Muscle of back (tissue), 11 donors: Measurements from ENCODE around the gene TESK2. TPM values are rescaled to one million over a fixed set of nuclear protein-coding genes. Genes with fewer than 3 reads are reported as not detected.
A peak's percentile ranks its signal among the peaks of the same experiment; 100 is the strongest.

Experiments used
- DNase-seq, 3 donors: peaks; one replicate each; pipeline versions ENCODE4 v3.0.0 to v3.0.0-alpha.2; 2013
- polyA plus RNA-seq, 10 donors: library from polyadenylated mRNA; unstranded; fragments of 120-200 nt; gene quantifications; one replicate each; pipeline ENCODE4 v1.2.1, GENCODE V29; 2013; ENCODE audit not compliant: insufficient read length in 10 of 10

The TESK2 gene
- polyA plus RNA-seq, 10 donors: 1.5 to 2.7 (median 1.9) TPM

DNA sequence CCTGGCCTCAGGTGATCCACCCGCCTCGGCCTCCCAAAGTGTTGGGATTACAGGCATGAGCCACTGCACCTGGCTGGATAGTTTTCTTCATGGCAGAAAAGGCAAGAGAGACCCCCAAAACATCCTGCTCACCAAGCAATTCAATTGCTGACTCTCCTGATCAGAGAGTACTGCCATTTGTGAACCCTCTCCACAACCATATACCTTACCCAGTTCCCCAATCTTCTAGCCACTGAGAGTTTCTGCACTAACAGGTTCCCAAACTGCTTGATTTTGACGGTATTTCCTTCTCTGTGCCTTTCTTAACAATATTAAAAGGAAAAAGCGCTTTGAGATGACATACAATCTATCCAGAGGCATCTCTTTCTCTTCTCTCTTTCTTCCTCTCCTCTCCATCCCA is 110.8 kb downstream of the TESK2 start:
- DNase-seq: no peak

DNA sequence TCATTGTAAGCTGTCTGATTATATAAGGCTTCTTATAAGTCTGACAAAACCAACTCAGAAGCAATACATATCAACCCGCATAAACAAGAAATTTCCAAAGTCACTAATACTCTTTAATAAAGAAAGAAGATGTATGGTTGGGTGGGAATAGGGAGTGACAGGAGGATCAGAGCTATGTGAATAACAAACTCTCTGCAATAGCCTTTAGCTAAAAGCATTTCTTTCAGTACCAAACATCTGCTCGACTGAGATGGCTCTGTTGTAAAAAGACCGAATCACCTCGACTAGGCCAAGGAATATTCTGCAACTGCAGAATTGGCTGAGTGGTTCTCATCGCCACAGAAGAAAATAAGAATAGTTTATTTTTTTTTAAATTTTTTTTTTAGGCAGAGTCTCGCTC is 111.4 kb downstream of the TESK2 start:
- no peak for DNase-seq

DNA sequence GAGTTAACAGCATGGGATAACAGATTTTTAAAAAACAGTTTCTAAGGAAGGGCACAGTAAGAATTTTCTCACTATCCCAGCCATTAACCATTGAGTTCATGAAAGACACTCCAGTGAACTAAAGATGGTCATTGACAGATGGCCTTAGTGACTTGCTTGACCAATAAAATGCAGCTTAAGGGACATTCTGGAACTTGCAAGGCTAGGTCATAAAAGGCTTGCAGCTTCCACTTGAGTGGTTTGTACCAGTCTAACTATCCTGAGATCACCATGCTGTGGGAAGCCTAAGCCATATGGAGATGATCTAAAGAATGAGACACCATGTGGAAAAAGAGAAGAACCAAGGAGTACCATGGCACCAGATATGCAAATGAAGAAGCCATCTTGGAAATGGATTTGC is 112.8 kb downstream of the TESK2 start:
- no peak for DNase-seq

DNA sequence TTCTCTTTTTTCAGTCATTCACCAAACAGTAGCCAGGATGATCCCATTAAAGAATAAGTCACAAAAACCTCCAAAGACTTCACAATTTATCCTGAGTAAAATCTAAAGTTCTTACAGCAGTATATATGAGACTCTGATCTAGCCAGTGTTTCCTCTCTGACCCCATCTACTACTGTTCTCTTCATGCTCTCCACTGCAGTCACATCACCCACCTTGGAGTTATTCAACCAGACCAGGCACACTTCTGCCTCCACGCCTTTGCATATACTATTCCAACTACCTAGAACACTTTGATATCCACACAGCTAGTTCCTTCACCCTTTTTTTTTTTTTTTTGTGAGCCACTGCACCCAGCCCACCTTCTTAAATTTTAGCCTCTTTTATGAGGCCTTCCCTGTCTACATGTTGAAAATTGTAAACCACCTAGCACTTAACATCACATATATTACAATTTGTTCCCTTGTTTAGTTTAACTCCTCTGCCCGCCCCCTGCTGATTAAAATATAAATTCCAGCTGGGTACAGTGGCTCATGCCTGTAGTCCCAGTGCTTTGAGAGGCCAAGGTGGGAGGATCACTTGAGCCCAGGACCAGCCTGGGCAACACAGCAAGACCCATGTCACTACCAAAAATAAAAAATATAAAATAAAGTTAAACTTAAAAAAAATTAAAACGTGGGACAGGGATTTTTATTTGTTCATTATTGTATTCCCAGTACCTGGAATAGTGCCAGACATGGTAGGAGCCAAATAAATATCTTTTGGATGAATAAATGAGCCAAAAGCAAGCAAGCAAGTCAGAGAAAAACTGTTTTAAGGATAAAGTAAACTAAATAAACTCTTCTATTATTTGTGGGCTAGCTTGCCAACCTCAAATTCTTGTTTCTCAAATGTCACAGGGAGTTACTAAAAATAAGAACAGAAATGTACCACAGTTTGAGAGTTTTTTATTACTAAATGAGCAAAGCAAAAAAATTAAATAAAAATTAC is 115.6 kb downstream of the TESK2 start:
- peak in 2 of 3 donors; percentile 20 to 44 for DNase-seq

DNA sequence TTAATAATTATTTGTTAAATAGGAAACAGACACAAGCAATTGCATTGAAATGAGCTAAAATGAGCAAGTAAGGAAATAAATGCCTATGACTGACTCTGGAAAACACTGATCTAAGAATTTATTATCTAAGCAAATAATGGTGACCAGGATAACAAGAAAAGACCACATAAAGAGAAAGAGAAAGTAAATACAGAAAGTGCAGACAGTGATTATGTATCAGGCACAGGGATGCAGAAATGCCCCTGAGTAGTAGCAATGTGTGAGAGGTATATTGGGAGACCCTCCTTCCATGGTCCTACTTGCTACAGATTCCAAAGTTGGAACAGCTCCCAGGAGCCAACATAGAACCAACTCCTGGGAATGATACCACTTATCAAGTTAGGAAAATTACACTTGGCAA is 117.4 kb downstream of the TESK2 start:
- no peak for DNase-seq

DNA sequence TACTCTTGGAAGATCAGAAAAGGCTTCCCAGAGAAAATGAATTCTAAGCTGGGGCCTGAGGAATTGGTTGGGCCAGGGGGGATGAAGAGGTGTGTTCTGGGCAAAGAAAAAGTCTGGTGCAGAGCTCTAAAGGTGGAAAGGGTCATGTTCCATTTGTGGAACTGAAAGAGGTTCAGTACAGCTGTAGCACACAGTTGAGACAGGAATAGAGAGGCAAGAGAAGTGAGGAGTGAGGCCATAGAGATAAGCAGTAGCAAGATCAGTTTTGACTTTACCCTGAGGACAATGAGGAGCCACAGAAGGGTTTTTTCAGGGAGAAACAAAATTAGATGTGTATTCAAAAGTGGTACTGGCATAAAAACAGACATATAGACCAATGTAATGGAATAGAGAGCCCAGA is 120.4 kb downstream of the TESK2 start:
- no peak for DNase-seq

DNA sequence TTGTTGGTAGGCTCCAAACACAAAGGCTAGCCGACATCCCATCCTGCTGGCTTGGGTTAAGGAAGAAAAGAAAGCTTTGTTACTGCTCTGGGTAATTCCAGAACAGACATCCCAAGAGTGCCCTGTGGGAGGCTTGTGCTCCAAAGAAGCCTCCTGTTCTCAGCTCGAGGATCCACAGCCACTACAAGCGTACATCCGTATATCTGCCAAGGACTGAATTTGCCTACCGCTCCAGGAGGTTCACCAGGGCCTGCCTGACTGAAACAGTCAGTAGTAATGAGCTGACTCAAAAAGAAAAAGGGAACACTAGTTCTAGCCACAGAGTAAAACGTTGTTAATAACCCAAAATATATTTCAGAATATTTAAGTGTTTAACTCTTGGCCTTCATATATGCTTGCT is 125.9 kb downstream of the TESK2 start:
- DNase-seq: no peak

DNA sequence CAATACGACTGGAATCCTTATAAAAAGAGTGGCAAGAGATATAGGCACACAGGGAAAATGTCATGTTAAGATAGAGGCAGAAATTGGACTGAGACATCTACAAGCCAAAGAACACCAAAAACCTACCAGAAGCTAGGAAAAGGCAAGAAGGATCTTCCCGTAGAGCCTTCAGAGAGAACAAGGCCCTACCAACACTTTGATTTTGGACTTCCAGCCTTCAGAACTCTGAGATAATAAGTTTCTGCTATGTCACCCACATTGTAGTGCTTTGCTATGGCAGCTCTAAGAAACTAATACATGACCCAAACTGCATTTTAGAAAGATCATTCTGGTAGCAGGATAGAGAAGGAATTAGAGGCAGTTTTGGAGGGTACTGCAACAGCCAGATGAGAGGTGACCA is 126.7 kb downstream of the TESK2 start:
- DNase-seq: no peak

DNA sequence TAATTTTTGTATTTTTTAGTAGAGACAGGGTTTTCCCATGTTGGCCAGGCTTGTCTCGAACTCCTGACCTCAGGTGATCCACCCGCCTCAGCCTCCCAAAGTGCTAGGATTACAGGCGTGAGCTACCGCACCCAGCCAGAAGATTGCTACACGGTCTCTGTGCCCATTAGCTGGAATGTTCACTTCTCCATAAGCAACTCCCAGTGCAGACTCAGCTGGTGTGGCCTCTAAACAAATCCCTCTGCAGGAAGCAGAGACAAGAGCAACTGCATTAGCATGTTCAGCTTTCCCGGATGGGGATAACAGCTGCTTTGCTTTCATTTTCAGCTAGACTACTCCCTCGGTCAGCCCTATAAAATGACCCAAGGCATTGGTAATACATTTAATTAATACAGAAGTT is 130.0 kb downstream of the TESK2 start:
- DNase-seq: peak; percentile 57 to 81 (median 62)

DNA sequence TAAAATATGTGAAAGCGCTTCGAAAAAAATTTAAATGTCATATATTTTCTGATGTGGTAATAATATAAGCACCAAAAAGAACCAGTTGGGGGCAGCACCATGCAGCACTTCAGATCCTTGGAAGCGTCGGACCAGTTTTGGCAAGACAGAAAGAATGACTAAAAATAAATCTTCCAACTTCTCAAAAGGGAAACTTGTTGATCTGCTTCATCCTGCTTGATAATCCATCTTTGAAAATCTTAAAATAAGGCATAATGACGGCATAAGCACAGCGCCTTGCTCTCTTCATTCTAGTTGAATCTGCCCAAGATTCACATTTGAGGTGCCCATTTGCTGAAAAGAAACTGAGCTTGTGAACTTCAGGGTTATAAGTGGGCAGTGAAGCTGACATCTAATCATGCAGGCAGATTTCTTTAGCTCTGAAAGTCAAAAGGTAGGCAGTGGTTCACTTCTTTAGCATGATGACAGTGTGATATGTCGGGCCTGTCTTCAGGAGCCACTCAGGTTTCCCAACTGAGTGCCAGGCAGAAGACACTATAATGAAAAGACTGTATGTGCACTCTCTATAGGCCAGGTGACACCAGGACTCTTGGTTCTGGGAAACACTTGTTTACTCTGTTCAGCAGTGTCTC is 131.0 kb downstream of the TESK2 start:
- peak; percentile 72 to 89 (median 86) for DNase-seq

DNA sequence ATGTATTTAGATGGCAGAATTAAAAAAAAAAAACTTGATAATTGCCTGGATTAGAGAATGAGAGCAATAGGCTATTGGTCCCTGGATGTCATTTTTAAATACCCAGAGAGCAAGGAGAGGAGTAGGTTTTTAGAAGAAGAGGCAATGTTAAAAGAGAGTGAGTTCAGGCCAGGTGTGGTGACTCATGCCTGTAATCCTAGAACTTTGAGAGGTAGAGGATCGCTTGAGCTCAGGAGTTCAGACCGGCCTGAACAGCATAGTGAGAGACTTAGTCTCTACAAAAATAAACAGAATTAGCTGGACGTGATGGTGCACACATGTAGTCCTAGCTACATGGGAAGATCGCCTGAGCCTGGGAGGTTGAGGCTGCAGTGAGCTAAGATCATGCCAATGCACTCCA is 134.8 kb downstream of the TESK2 start:
- DNase-seq: no peak

DNA sequence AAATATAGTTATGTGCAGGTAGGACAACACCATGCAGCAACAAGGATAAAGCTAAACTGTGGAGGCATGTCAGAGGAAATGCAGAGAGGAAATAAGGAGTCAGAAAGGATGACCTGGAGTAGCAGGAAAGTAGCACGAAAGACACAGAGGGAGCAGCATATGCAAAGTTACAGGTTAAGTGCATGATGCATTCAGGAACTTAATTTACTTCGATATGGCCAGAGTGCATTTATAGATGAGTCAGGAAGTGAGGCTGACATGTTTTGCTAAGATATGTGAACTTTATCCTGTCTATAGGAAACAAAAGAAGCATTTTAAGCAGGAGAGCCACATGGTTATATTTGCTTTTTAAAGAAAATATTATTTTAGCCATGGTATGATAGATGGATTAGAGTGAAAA is 135.3 kb downstream of the TESK2 start:
- DNase-seq: no peak

DNA sequence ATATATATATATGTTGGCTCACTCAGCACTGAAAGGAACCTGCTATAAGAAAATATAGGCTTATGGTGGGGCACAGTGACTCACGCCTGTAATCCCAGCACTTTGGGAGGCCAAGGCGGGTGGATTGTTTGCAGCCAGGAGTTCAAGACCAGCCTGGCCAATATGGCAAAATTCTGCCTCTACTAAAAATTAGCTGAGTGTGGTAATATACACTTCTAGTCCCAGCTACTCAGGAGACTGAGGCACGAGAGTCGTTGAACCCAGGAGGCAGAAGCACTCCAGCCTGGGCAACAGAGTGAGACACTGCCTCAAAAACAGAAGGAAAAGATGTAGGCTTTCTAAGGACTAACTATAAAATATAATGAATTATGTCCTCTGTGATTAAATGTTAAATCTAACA is 136.1 kb downstream of the TESK2 start:
- no peak for DNase-seq

DNA sequence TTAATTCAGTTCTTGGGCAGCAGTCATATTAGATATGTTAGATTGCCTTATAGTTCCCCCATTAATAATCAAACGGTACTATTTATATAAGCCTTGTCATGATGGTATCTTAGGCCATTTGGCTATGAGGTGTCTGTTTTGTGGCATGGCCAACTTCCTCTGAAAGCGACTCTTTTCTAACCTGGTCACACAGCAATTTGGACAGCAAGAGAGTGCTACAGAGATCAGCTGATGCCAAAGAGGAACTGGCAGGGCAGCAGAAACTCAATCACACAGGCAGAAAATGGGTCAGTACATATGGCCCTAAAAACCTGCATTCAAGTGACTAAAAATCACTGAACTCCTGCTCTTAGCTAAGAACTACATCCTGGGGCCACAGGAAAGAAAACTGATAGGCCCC is 137.3 kb downstream of the TESK2 start:
- DNase-seq: no peak

DNA sequence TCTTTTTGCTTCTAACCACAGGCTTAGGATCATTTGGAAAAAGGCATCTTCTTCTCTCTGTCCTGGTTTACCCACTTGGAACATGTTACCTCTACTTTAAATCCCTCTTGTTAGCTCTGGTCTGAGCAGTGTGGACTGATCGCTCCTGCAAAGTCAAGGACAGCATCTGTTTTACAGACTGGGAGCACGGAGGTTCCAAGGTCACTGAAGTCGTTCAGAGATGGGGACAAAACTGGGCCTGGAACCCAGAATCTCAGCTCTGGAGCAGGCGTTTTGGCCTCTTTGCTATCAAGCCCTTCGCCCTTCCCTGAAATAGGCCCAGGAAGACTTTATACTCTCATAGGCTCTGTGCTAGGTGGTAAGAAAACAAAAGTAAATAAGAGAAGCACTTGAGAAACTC is 139.5 kb downstream of the TESK2 start:
- no peak for DNase-seq

DNA sequence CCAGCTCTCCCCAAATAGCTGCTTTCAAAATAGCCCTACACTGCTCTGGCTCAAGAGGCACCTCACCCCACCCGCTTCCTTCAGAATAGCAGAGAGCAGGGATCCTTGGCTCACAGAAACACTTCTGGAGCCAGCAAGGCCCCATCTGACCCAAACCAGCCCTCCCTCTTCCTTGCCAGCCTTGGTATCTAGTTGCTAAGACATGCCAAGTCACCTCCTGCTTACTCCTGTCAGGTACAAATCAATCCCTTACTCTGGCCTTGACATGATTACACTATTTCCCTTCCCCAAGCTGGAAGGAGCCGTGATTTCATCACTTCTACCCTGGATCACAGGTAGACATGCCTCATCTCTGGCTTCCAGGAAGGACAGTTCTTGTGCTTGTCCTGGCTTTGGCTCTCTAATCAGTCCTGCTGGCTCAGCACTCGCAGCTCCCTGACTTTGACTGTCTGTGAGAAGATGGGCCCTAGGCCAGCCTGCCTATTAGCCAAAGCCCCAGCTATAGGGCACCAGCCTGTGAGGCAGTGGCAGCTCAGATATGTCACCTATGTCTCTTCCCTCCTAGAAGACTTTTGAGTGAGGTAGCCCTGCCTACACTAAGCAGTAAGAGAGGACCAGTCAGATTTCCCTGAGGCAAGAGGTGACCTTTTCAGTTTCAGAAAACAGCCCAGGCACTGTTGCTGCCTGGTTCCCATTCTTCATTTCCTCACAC is 141.8 kb downstream of the TESK2 start:
- peak in 1 of 3 donors; percentile 16 for DNase-seq

DNA sequence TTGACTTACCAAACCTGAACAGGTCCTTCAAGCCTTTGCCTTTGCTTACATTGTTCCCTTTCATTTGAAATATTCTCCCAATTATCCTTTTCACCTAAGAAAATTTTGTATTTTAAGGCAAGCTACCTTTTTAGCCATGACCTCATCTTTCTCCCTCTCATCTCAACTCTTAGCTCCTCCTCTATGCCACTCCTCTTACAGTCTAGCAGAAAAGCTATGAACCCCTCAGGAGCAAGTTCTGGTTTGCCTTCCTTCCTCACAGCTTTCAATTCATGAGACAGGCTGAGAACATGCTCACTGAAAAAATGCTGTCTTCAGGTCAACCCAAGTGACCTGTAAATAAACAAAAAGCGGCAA is 142.4 kb downstream of the TESK2 start:
- DNase-seq: no peak

DNA sequence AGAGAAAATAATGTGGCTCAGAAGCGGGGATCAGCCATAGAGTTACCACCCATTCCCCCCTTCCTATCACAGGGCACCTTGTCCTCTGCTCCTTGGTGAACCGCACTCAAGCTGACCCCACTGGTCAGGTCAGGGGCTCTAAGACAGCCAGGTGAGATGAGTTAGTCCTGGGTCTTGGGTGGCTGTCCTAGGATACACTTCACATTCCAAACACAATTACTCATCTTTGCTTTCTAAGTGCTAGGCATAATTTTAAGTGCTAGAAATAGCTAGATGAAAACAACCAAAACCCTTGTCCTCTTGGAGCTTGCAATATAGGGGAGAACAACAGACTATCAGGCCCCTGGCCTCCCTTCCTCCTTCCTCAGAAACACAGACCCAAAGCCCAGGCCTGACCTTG is 142.9 kb downstream of the TESK2 start:
- DNase-seq: no peak

DNA sequence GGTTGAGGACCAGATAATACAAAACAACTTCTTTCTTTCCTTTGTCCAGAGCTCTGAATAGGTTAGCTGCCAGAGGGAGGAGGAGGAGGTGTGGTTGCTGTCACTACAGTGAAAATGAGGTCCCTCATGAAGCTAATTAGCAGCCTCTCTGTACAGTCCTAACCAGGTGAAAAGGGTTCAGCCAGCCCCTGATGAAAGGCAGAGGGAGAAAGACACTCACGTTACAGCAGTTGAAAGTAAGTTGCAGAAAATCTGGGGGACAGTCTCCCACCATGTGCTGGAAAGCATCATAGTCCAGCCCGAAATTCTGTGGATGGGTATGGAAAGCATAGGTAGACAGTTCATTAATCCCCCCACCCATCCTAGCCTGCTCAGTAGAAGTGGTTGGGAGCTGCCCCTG is 144.5 kb downstream of the TESK2 start:
- no peak for DNase-seq

DNA sequence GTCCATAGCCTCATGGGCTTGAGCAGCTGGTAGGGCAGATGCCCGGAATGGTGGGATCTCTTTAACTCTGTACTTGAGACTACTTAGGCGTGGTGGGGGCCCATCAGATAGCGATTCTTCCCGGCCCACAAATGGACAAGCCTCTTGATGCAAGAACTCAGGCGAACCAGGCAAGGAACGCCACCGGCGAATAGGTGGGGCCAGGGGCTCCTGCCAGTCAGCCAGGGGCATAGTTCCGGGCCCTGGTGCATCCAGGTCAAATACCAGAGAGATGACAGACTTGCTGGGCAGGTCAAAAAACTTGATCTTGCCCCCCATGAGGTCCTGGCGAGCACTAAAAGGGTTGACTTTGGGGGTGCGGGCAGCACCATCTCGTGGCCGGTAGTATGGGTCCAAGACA is 145.9 kb downstream of the TESK2 start:
- no peak for DNase-seq

DNA sequence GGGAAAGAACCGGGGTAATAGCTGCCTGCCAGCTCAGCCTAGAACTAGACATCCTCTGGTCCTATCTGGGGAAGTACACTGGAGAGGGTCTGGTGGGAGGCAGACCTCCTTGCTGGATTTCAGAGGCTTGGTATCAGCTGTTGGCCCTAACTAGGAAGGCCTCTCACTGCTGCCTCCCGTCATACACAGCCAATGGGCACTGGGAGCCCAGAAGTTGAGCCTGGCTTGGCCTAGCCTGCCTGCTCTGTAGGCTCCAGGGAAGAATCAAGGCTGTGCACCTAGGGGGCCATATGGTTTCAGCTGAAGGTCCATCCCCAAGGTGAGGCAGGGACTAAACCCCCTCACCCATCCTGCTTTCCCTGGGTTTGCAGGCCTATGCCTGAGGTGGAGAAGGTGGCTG is 146.5 kb downstream of the TESK2 start:
- DNase-seq: no peak

DNA sequence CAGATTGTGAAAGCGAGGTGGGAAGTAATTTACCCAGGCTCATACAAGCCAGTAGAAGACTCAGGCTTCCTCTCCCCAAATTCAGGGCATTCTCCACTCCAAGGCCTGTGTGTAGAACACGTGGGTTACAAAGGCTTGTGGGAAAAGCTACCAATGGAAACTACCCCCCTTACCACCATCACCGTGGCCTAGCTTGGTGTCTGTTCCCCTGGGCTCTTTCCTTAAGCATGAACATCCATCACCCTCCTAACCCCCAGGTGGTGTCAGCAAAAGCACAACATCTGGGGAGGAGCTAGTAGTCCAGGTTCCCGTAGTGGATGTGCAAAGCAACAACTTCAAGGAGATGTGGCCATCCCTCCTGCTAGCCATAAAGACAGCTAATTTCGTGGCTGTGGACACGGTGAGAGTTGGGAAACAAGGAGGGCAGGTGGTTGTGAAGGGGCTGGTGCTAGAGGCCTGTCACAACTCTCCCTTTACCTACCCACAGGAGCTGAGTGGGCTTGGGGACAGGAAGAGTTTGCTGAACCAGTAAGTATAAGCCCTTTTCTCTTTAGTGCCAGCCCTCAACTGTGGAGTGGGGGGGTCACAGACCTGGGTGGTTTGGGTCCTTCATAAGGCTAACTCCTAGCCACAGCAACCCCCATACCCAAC is 150.0 kb downstream of the TESK2 start:
- DNase-seq: peak in 1 of 3 donors; percentile 26
